SKM-1 treated with dmso at 0.1 percent for 144 hours (cell line): Measurements from ENCODE around the gene SLAMF1.
"Not testable (repeated sequence)": the region's sequence is repeated elsewhere in the genome, so short reads cannot be mapped to it uniquely, and the experiment has no call there.

Source experiments
- DNase-seq: peaks from one replicate; lab custom pipeline; 2025; ENCODE audit not compliant: unreplicated experiment; lab: John Stamatoyannopoulos, UW

The SLAMF1 gene

DNA sequence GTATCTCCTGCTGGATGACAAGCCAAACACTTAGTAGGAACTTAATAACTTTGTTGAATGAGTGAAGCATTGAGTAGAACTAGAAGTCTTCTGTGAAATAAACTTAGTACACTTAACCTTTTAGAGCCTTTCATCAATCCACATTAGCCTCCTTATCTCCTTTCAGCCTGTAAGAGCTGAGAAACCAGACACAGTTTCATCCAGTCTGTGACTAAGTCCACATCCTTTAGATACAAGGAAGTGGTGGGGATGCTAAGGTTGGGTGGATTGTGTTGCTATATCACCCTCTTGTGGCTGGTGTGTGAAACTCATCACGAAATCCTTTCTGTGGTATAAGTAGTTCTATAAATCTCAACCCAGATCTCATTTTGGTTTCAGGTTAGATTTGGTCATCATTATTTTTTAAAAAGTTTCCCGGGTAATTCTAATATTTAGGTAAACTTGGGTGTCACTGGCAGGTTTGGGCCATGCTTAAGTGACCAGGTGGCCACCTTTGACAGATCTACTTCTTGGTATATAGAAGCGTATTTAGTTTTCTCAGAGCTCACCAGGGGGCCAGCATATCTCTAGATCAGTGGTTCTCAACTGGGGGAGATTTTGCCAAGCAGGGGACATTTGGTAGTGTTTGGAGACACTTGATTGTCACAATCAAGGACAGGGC lies 39.7 kb downstream of the SLAMF1 start:
- peak; percentile 95 for DNase-seq

- DNase-seq, result no peak
Measured at GRCh38 chr1:160606611-160607010, 40.2 kb downstream of the SLAMF1 start.

GRCh38 chr1:160605792-160606479 lies 40.9 kb downstream of the SLAMF1 start:
- DNase-seq, result no peak

GRCh38 chr1:160605205-160605604 lies 41.6 kb downstream of the SLAMF1 start:
- no peak for DNase-seq

- DNase-seq, result no peak
Measured at GRCh38 chr1:160597705-160598104, 49.1 kb downstream of the SLAMF1 start.

DNA sequence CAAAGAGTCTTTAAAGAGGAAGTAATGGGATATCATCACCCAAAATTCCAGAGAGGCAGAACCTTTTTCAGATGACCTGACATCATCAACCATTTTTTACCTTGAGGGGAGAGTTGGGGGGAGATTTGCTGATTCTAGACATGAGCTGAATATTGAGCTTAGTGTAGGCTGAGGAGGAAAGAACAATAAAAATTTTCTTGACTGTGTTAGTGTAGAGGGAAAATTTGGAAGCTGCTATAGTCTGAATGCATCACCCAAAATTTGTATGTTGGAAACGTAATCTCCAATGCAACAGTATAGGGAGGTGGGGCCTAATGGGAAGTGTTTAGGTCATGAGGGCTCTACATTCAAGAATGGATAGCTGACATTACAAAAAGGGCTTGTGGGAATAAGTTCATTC lies 49.8 kb downstream of the SLAMF1 start:
- no peak for DNase-seq

DNA sequence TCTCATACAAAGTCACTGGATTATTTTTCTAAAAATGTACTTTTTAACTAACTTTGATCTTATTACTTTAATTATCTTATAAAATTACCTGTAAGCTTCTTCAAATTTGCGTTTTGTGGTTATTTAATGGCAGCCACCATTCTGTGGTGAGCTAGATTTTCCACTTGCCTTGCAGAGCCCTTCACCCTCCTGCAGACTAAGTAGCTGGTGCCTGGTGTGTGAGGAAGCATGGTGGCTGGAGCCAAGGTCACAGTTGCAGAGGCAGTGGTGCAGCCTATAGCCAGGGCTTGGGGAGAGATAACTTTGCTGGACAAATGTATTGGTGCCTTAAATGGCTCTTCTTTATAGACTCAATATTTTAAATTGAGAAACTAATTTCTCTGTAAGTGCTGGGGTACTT lies 56.4 kb downstream of the SLAMF1 start:
- no peak for DNase-seq

GRCh38 chr1:160588468-160588867 lies 58.4 kb downstream of the SLAMF1 start:
- no peak for DNase-seq

- DNase-seq, result no peak
Measured at GRCh38 chr1:160584784-160585183, 62.1 kb downstream of the SLAMF1 start.

DNA sequence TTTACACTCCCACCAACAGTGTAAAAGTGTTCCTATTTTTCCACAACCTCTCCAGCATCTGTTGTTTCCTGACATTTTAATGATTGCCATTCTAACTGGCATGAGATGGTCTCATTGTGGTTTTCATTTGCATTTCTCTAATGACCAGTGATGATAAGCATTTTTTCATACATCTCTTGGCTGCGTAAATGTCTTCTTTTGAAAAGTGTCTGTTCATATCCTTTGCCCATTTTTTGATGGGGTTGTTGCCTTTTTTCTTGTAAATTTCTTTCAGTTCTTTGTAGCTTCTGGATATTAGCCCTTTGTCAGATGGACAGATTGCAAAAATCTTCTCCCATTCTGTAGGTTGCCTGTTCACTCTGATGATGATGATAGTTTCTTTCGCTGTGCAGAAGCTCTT lies 63.9 kb downstream of the SLAMF1 start:
- not testable (repeated sequence) for DNase-seq

GRCh38 chr1:160581961-160582360 lies 64.9 kb downstream of the SLAMF1 start:
- DNase-seq, result no peak

DNA sequence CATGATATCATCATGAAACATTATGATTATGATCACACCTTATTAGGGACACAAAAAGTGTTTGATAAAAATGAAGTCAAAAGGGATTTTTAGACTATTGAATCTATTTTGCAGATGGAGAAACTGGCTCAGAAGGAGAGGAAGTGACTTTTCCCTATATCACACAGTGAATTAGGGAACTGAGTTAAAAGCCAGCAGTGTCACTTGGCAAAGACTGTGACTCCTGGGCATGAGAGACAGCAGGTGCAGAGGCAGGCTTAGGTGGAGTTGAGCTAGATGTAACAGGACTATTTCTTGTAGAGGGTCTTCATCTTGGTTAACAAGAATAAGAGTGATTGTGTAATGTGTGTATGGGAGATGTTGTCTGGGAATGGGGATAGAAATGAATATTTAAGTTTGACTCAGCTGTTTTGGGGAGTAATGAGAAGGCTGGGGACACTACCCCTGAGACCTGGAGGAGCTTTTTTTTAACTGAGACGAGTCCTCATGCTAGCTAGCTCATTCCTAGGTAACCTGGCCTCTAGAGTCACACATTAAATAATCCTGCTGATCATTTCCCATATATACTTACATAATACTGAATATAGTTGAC lies 66.5 kb downstream of the SLAMF1 start:
- DNase-seq, result peak; percentile 66

GRCh38 chr1:160579216-160579701 lies 67.6 kb downstream of the SLAMF1 start, which contains the start of gene CD84:
TSS of gene CD84 (minus strand) at chr1:160579496. CDS start at chr1:160579437, 59 bp downstream.
- DNase-seq, result peak; percentile 43

GRCh38 chr1:160578525-160579191 lies 68.2 kb downstream of the SLAMF1 start:
- no peak for DNase-seq

GRCh38 chr1:160578175-160578524 lies 68.7 kb downstream of the SLAMF1 start:
- DNase-seq, result no peak

- no peak for DNase-seq
Measured at GRCh38 chr1:160577671-160578070, 69.2 kb downstream of the SLAMF1 start.

DNA sequence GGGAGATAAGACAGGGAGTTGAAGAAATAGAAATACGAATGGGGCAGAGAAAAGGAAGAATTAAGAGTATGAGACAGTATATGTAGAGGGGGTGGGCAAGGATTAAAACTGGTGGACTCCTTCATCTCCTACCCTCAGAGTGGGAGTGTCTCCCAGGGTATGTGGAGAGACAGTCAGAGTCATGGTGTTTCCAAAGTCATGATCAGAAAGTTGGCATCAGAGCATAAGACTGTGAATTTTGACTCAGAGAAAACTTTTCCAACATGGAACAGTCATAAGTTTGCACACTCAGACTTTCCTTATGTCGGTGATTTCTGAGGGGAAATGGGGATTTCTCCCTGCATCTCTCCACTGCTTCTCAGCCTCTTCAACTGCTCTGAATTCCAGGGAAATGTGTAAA lies 70.0 kb downstream of the SLAMF1 start:
- DNase-seq, result no peak

- no peak for DNase-seq
Measured at GRCh38 chr1:160576390-160576789, 70.5 kb downstream of the SLAMF1 start.

DNA sequence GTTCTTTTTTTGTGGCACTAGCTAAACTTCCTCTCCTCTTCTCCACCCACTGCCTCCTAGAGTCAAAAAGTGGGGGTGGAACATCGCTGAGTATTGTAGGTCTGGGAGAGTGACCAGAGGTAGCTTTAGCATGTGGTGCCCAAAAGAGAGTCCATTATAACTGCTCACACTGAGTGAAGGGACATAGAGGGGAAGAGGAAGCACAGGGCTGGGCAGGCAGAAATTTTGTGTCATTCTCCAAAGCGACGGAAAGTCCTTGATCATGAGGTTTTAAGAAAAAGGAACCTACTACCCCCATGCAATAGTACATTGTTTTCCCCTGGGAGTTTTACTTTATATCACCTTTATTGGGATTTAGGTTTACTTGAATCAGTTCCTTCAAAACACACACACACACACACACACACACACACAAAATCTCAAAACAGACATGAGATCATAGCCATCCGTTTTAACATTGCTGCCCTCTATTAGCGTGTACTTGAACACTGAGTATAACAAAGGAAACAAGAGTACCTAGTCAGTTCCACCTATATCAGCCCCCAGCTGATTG lies 71.7 kb downstream of the SLAMF1 start:
- peak; percentile 87 for DNase-seq

DNA sequence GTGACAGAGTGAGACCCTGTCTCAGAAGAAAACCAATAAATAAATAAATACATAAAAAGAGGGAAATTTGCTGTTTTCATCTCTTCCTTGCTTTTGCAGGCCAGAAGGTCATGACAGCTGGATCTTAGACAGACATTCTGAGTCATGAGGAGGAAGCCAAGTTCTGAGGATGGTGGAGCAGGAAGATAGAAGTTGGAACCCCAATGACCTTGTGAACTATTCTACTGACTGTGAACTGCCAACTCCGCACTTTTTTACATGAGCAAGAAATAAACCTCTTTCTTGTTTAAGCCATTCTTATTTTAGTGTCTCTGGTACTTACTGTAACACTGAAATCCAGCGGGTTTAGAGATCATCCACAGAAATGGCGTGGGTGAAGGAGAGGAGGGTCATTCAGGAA lies 76.0 kb downstream of the SLAMF1 start:
- no peak for DNase-seq

DNA sequence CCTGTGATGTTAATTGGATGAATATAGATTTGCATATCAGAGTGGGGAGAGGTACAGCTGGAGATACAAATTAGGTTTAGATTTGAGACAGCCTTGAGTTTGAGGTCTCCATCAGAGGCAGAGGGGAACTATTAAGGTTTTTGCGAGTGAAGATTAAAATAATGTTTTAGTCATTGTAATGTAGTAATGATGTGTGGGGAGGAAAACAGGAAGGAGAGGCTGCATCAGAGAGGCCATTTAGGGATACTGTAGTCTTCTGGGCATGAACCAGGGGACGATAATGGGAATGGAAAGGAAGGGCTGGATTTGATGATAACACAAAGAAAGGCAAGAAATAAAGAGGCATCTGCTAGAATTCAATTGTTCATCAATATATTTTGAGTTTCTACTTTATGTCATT lies 77.0 kb downstream of the SLAMF1 start:
- DNase-seq, result no peak
